ENCODE results near the gene MYO15B. TPM values are rescaled to one million over a fixed set of nuclear protein-coding genes. Genes with fewer than 3 reads are reported as not detected.
A peak's percentile ranks its signal among the peaks of the same experiment; 100 is the strongest.

The MYO15B gene
- total RNA-seq, 1 donor, result 3.9 TPM

GRCh38 chr17:75624021-75624420 is 36.4 kb downstream of the MYO15B start:
- DNase-seq (ENCODE audit: low read depth), result no peak
- no peak overlapping the region for H3K4me3 ChIP-seq (ENCODE audit: low read depth, low read length)
- TF ChIP-seq CTCF (IDR thresholded peaks at IDR 0.05; ENCODE audit: insufficient read depth, low read depth, low read length), result no peak

GRCh38 chr17:75624714-75625345 is 37.2 kb downstream of the MYO15B start:
- TF ChIP-seq CTCF (IDR thresholded peaks at IDR 0.05; ENCODE audit: insufficient read depth, low read depth, low read length), result no peak
- H3K4me3 ChIP-seq (ENCODE audit: low read depth, low read length), result no peak overlapping the region
- no peak for DNase-seq (ENCODE audit: low read depth)

- peak; percentile 11 for DNase-seq (ENCODE audit: low read depth)
- TF ChIP-seq CTCF (IDR thresholded peaks at IDR 0.05; ENCODE audit: insufficient read depth, low read depth, low read length), result peak; percentile 78
- H3K4me3 ChIP-seq (ENCODE audit: low read depth, low read length), result no peak overlapping the region
Measured at GRCh38 chr17:75625813-75626486, 38.4 kb downstream of the MYO15B start.

GRCh38 chr17:75626496-75627038 is 39.0 kb downstream of the MYO15B start:
- H3K4me3 ChIP-seq (ENCODE audit: low read depth, low read length), result no peak overlapping the region
- no peak for DNase-seq (ENCODE audit: low read depth)
- no peak for TF ChIP-seq CTCF (IDR thresholded peaks at IDR 0.05; ENCODE audit: insufficient read depth, low read depth, low read length)

- TF ChIP-seq CTCF (IDR thresholded peaks at IDR 0.05; ENCODE audit: insufficient read depth, low read depth, low read length), result no peak
- DNase-seq (ENCODE audit: low read depth), result no peak
- H3K4me3 ChIP-seq (ENCODE audit: low read depth, low read length), result no peak overlapping the region
Measured at GRCh38 chr17:75627094-75627493, 39.5 kb downstream of the MYO15B start.

GRCh38 chr17:75628425-75628824 is 40.8 kb downstream of the MYO15B start:
- no peak overlapping the region for H3K4me3 ChIP-seq (ENCODE audit: low read depth, low read length)
- TF ChIP-seq CTCF (IDR thresholded peaks at IDR 0.05; ENCODE audit: insufficient read depth, low read depth, low read length), result no peak
- DNase-seq (ENCODE audit: low read depth), result no peak

Measured in fibroblast of villous mesenchyme (primary cell).